Right atrium auricular region (tissue), 2 donors: ENCODE measurements around the gene ANO5. TPM values are rescaled to one million over a fixed set of nuclear protein-coding genes. Genes with fewer than 3 reads are reported as not detected.

Experiments
- DNase-seq: peaks from one replicate; pipeline ENCODE4 v3.0.0-alpha.2; 2019; ENCODE audit warnings: low spot score
- H3K27ac ChIP-seq, 2 donors: fragments of 200-600 bp; sonication (generic); 1 replicate in 1 of 2; 2 replicates in 1 of 2; pipeline ENCODE4 v1.5.1; 2016 to 2019
- H3K27me3 ChIP-seq, 2 donors: fragments of 200-600 bp; sonication (generic); one replicate each; pipeline versions ENCODE4 v1.5.1 to v1.6.0; 2017 to 2019
- H3K36me3 ChIP-seq: fragments of 200-600 bp; sonication (generic); one replicate; pipeline ENCODE4 v1.5.1; 2016
- H3K4me1 ChIP-seq, 2 donors: fragments of 200-600 bp; sonication (generic); one replicate each; pipeline versions ENCODE4 v1.5.1 to v1.6.0; 2017 to 2019
- H3K4me3 ChIP-seq, 2 donors: fragments of 200-600 bp; sonication (generic); 1 replicate in 1 of 2; 2 replicates in 1 of 2; pipeline ENCODE4 v1.5.1; 2017 to 2019; ENCODE audit warnings: mild to moderate bottlenecking in 1 of 2, moderate library complexity in 1 of 2
- H3K9me3 ChIP-seq, 2 donors: fragments of 200-600 bp; sonication (generic); one replicate each; pipeline ENCODE4 v1.5.1; 2019
- CTCF ChIP-seq, 2 donors: fragments of 200-600 bp; sonication (generic); IDR thresholded peaks; one replicate each; pipeline ENCODE4 v1.5.1; 2019; ENCODE audit warnings: antibody characterized with exemption in 2 of 2
- total RNA-seq, 2 donors: library from RNA; depleted of rRNA; stranded (reverse); fragments of >200 nt; gene quantifications; one replicate each; pipeline ENCODE4 v1.1.0, GENCODE V29; 2016

The ANO5 gene
- total RNA-seq, 2 donors from 2014 or later: 38.7 to 94.3 TPM

- H3K36me3 ChIP-seq: no peaks in the 10 kb centered on the region
- H3K27ac ChIP-seq: no peak overlapping the region
- no peaks in the 10 kb centered on the region for H3K27me3 ChIP-seq
- no peaks in the 10 kb centered on the region for H3K9me3 ChIP-seq
- no peaks in the 10 kb centered on the region for H3K4me1 ChIP-seq
- TF ChIP-seq CTCF (IDR thresholded peaks at IDR 0.05): no peak
- no peak for DNase-seq
- no peak overlapping the region for H3K4me3 ChIP-seq
Measured at GRCh38 chr11:22163394-22163797, 29.5 kb upstream of the ANO5 start.

GRCh38 chr11:22165087-22165486 lies 27.8 kb upstream of the ANO5 start:
- TF ChIP-seq CTCF (IDR thresholded peaks at IDR 0.05): no peak
- Histone ChIP-seq H3K27me3 (no peaks in the 10 kb centered on the region), H3K9me3 (no peaks in the 10 kb centered on the region), H3K36me3 (no peaks in the 10 kb centered on the region), H3K27ac (no peak overlapping the region), H3K4me1 (no peaks in the 10 kb centered on the region), H3K4me3 (no peak overlapping the region)
- DNase-seq: no peak

GRCh38 chr11:22165759-22166513 lies 26.9 kb upstream of the ANO5 start:
- no peak for DNase-seq
- Histone ChIP-seq H3K4me3 (no peak overlapping the region), H3K4me1 (no peaks in the 10 kb centered on the region), H3K27ac (no peak overlapping the region), H3K9me3 (no peaks in the 10 kb centered on the region), H3K27me3 (no peaks in the 10 kb centered on the region), H3K36me3 (no peaks in the 10 kb centered on the region)
- no peak for TF ChIP-seq CTCF (IDR thresholded peaks at IDR 0.05)

- H3K4me1 ChIP-seq: no peaks in the 10 kb centered on the region
- H3K27ac ChIP-seq: no peak overlapping the region
- no peaks in the 10 kb centered on the region for H3K27me3 ChIP-seq
- peak in 1 of 2 donors; percentile 59 for TF ChIP-seq CTCF (IDR thresholded peaks at IDR 0.05)
- no peak overlapping the region for H3K4me3 ChIP-seq
- no peaks in the 10 kb centered on the region for H3K36me3 ChIP-seq
- no peaks in the 10 kb centered on the region for H3K9me3 ChIP-seq
- DNase-seq: no peak
Measured at GRCh38 chr11:22169833-22170232, 23.1 kb upstream of the ANO5 start.

- no peak overlapping the region for H3K27ac ChIP-seq
Measured at GRCh38 chr11:22173532-22173931, 19.4 kb upstream of the ANO5 start.

More at GRCh38 chr11:22173532-22173931, 19.4 kb upstream of the ANO5 start:
- H3K9me3 ChIP-seq: no peaks in the 10 kb centered on the region
- H3K4me1 ChIP-seq: no peaks in the 10 kb centered on the region
- H3K36me3 ChIP-seq: no peaks in the 10 kb centered on the region
- no peak overlapping the region for H3K4me3 ChIP-seq
- no peak for TF ChIP-seq CTCF (IDR thresholded peaks at IDR 0.05)
- DNase-seq: no peak
- no peaks in the 10 kb centered on the region for H3K27me3 ChIP-seq
